NK-92 treated with Interleukin-12 subunit alpha and Interleukin-12 subunit beta, amount 100 ng/mL, for 24 hours (cell line): ENCODE measurements around the gene SLC35A2.
A peak's percentile ranks its signal among the peaks of the same experiment; 100 is the strongest.

Experiments
- DNase-seq: peaks from one replicate; lab custom pipeline; 2025; lab: John Stamatoyannopoulos, UW

Gene SLC35A2

DNA sequence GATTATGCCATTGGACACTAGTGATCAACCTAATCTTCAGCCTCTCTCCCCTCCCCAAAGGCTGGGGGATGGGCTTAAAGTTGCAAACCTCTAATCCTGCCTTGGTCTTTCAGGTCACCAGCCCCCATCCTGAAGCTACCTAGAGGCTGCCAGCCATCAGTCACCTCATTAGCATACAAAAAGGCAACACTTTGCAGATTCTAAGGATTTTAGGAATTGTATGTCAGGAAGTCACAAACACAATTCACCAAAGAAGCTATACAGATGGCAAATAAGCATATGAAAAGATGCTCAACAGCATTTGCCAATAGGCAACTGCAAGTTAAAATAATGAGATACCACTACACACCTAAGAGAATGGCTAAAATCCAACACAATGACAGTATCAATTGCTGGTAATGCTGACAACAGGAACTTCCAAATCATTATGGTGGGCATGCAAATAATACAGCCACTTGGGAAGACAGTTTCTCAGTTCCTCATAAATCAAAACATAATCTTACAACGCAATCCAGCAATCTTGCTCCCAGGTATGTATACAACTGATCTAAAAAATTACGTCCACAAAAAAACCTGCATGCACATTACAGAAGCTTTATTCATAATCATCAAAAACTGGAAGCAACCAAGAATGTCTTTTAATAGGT is 16.4 kb upstream of the SLC35A2 start:
- no peak for DNase-seq

DNA sequence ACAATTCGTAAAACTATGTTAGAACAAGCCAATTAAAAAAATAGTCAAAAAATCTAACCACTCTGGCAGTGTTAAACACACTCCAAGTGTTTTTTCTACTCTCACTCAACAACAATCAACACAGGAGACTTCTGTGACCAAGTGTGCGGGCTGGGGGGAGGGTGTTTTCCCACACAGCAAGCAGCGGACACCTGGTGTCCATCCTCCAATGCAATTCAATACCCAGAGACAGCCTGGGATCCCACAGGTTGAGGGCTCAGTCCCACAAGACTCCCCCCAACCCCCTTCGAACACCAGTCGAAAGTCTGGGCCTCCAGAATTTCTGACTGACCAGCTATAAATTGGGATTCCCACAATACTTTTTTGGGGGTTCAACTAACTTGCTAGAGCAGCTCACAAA is 15.7 kb upstream of the SLC35A2 start:
- DNase-seq, result no peak

- peak; percentile 9 for DNase-seq
Observed at GRCh38 chrX:48924270-48924669, 12.8 kb upstream of the SLC35A2 start.

- DNase-seq, result no peak
Observed at GRCh38 chrX:48923771-48924170, 12.3 kb upstream of the SLC35A2 start.

DNA sequence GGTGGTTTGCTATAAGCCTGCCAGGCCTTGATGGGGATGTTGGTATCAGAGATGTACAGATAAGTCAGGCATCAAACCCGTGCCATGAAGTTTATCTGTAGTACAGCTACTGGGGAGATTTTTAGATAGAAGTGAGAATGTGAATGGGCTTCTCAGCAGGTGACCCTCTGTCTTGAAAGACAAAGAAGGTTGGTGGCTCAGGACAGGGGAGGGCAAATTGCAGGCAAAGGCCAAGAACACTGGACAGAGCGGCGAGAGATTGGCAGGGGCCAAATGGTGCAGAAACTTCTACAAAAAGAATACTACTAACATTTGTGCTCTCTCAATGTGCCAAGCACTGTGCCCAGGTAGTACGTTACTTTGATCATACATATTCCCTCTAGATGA is 9.3 kb upstream of the SLC35A2 start:
- no peak for DNase-seq

GRCh38 chrX:48919947-48920717 is 8.7 kb upstream of the SLC35A2 start:
- DNase-seq, result no peak

GRCh38 chrX:48919360-48919841 is 8.0 kb upstream of the SLC35A2 start:
- peak; percentile 50 for DNase-seq

DNA sequence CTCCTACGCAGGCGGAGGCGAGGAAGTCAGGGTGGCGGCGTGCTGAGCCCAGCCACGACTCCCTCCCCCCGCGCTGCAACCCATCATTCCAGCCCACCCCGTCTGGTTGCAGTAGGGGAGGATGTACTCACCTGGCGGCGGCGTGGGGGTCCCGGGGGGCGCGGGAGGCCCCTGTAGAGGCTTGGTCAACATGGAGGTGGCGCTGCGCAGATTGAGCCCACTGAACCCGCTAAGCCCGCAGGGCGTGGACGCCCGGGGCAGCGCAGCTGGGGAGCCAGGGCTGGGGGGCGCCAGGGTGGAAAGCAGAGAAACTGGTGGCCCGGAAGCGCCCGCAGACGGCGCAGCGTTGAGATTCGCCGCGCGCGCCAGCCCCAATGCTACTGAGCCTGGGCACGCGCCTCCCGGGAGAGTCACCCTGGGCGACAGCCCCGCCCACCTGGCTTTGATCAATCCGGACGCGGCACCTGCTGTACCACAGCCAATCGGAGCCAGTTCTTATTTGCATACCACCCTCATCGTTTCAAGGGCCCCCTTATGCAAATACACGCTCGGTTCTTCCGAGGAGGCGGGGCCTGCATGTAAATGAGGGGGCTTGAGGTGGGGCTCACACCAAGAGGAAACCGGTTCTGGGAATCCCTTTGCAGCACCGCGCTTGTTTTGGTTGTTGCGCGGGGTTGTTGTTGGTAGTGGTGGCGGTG is 7.3 kb upstream of the SLC35A2 start, which contains the start of gene PIM2:
TSS of gene PIM2 (minus strand) at position 382 of the 698 bp plus-strand sequence. CDS start at position 192, 190 bp downstream.
- DNase-seq, result peak; percentile 86

DNA sequence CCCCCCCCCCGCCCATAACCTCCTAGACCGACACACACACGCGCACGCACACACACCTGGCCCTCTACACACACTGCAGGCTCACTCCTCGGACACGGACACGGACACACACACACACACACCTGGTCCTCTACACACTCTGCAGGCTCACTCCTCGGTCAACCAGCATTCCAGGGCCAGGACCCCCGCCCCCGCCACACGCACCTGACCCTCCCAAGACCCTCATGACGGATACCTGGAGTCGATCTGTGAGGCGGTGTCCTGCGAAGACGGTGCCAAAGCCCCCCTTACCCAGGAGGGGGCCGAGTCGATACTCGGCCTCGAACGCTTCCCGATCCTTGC is 6.8 kb upstream of the SLC35A2 start:
- DNase-seq, result no peak

DNA sequence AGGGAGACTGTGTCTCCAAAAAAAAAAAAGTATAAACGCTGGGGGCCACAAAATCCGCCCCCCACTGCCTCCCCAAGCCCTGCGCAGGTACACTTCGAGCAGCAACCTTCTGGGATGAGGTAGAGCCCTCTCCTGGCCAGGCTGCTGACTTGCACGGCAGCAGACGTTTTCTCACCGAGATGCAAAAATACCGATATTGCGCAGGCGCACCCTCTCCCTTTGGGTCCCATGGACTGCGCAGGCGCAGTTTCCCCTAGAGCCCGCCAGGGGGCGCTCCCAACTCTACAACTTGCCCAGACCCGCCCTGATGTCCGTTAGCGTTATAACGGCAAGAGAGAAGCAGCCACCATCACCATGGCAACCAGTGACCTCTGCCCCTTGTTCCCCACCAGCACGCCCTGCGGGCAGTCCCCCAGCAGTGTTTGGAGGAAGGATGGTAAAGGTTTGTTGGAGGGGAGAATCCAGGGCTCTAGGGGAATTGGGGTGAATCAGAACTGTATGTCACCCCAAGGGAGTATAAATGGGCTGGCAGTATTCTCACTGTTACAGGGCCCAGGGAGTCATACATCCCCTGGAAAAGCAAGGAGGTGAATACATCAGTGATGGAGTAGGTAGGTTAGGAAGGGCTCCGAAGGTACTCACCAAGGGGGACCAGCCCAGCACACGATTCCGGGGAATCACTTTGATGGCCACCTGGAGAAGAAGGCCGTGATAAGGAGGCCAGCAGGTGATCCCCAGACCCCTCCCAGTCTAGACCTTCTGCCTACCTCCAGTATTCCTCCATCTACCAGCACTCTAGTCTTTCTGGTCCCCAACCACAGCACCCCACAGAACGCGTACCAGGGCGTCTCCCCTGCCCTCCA is 5.9 kb upstream of the SLC35A2 start:
- peak; percentile 79 for DNase-seq

DNA sequence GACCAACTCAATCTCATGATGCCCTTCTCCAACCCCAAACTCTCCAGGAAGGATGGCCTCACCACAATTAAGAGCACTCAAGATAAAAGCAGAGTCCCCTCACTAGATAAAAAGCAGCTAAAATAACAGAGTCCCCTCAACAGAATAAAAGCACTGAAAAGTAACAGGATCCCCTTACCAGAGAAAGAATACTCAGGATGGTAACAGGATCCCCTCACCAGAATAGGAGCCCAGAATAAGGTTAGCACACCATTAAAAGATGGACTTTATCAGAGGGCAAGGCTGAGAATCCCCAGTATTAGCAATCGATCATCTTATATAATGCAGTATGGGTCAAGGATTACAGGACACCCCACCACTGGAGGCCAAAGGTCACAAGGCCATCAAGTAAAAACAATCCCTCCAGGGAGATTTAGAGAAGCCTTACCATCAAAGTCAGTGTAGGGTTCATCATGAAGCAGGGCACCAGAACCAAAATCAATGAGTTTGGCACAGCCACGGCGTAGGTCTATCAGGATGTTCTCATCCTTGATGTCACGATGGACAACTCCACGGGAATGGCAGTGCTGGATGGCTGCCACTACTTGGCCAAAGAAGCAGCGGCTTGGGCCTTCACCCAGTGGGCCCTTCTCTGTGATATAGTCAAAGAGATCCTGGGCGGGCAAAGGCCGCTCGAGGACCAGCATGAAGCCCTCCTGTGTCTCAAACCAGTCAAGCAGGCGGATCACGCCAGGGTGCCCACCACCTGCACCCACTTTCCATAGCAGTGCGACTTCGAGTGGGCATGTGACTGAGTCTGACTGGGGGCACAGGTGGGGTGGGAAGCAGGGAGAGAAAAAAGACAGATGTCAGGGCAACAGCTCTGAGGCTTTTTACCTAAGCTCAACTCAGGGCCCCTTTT is 3.4 kb upstream of the SLC35A2 start:
- no peak for DNase-seq

DNA sequence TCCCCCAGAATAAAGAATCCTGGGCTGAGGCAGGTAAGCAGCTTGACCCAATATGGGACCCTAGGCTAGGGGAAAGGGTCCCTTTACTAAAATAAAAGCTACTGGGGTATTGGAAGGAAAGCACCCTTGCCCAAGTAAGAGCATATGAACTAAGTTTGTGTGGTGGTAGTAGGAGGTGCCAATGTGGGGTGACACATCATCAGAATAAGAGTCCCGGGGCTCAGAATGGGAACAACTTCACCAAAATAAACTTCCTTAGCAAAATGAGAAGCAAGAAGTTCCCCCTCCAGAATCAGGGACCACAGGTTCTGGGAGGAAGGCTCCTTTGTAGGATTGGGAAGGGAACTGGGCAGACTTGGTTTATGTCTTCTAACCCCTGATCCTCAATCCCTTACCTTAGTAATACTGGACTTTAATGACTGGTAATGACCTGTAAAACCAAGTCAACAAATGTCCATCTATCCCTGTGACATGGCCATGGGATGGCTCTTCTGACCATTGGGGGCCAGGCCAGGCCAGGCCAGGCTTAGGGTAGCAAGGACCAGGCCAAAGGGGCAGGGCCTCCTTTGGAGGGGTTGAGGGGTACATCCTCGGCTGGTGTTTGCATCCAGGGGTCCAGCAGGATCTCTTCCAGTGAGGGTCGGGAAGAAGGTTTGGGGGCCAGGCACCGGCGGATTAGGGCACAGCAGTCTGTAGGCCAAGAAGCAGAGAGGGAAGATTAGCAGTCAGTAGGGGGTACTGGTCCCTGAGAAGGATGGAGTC is 2.3 kb upstream of the SLC35A2 start:
- no peak for DNase-seq

GRCh38 chrX:48910926-48911411 is 477 bp downstream of the SLC35A2 start:
- no peak for DNase-seq

- no peak for DNase-seq
Observed at GRCh38 chrX:48909703-48910294, 1.6 kb downstream of the SLC35A2 start.

DNA sequence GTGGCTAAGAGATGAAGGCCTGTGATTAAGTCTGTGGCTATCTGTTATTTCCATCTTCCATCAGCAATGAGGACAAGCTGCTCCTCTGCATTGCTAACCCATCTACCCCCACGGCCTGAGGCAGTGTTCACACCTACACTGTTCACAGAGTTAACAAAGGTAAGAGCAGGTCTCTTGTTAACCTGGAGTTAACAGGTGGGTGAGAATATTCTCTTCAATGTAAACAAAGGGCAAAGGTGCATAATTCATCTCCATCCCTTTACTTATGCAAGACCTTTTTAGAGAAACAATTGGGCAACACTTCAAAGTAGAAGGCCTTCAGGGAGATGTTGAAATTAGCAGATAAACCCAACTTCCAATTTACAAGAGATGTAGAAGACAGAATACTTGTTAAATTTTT is 2.8 kb downstream of the SLC35A2 start:
- DNase-seq, result no peak

DNA sequence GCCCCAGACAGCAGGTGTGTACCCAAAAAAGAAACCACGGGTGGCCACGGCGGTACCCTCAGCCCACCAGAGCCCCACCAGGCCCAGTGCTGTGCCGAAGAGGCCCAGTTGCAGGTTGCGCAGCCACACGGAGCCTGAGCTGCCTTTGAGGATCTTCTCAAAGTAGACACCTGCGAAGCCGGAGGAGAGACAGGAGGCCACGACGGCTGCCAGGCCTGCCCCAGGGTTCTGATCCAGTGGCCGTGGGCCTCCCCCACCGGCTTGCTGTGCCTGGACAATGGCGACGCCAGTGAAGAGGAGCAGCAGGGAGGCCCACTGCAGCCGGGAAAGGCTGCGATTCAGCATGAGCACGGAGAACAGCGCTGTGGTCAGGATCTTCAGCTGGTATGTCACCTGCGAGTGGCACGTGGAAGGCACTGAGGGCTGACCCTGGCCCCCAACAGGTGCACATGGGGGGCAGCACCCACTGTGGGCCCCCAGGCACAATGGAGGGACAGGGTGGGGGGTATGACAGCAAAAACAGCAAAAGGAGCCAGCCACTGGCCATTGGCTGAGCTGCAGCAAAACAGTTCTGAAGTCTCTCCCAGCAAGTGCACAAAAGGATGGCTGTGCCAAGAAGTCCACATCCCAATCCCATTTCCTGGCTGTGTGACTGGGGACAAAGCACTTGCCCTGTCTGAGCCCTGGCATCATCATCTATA is 6.2 kb downstream of the SLC35A2 start:
- DNase-seq, result no peak

DNA sequence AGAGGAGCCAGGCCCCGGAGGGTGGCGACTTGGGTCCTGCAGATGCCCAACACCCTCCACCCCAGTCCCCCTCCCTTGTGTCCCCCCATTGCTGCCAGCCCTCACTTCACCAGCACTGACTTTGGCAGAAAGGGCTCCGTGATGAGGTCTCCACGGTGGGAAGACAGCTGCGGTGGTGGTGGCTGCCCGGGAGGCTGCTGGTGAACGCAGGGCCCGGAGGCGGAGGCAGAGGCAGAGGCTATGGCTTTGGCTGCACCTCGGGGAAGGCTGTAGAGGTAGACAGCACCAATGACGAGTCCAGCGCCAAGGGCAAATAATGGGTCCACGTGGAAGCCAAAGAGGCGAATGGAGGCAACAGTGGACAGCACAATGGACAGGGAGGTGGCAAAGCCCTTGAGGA is 6.8 kb downstream of the SLC35A2 start:
- DNase-seq, result no peak

- DNase-seq, result no peak
Observed at GRCh38 chrX:48904180-48904579, 7.3 kb downstream of the SLC35A2 start.

- DNase-seq, result no peak
Observed at GRCh38 chrX:48903290-48903689, 8.2 kb downstream of the SLC35A2 start.
